GM23338 (cell line): ENCODE measurements around the gene PER3. TPM values are rescaled to one million over a fixed set of nuclear protein-coding genes. Genes with fewer than 3 reads are reported as not detected.

Experiments
- ATAC-seq: fragments of 200-7000 bp; cut with Tn5 transposase; 3 replicates; pipeline ENCODE4 v1.9.1; 2020
- DNase-seq: peaks from one replicate; pipeline ENCODE4 v3.0.0-alpha.2; 2015; ENCODE audit warnings: low spot score
- H2AFZ ChIP-seq: fragments of 200-600 bp; sonication (generic); 2 replicates; pipeline ENCODE4 v1.8.0; 2016; ENCODE audit warnings: antibody characterized with exemption, mild to moderate bottlenecking, moderate library complexity
- H3F3A ChIP-seq: fragments of 200-600 bp; sonication (generic); replicated peaks from 2 replicates; pipeline ENCODE4 v1.8.0; 2017; ENCODE audit warnings: antibody characterized with exemption, mixed run types, low read depth
- H3K27ac ChIP-seq: fragments of 200-600 bp; sonication (generic); 2 replicates; pipeline ENCODE4 v1.6.1; 2016; ENCODE audit warnings: low read depth
- H3K27me3 ChIP-seq: fragments of 200-600 bp; sonication (generic); 2 replicates; pipeline ENCODE4 v1.8.0; 2016; ENCODE audit warnings: mild to moderate bottlenecking, mixed run types, moderate library complexity; ENCODE audit not compliant: insufficient read depth
- H3K36me3 ChIP-seq: fragments of 200-600 bp; sonication (generic); 2 replicates; pipeline ENCODE4 v1.8.0; 2016; ENCODE audit warnings: mild to moderate bottlenecking; ENCODE audit not compliant: insufficient read depth
- H3K4me1 ChIP-seq: fragments of 200-600 bp; sonication (generic); 2 replicates; pipeline ENCODE4 v1.8.0; 2016; ENCODE audit warnings: mild to moderate bottlenecking, moderate library complexity; ENCODE audit not compliant: insufficient read depth
- H3K4me2 ChIP-seq: fragments of 200-600 bp; sonication (generic); 2 replicates; pipeline ENCODE4 v1.7.1; 2017; ENCODE audit warnings: mixed run types
- H3K4me3 ChIP-seq: fragments of 200-600 bp; sonication (generic); 2 replicates; pipeline ENCODE4 v1.6.1; 2016; ENCODE audit warnings: mixed run types
- H3K79me2 ChIP-seq: fragments of 200-600 bp; sonication (generic); replicated peaks from 2 replicates; pipeline ENCODE4 v1.8.0; 2017; ENCODE audit warnings: mild to moderate bottlenecking; ENCODE audit not compliant: insufficient read depth
- H3K9me2 ChIP-seq: fragments of 200-600 bp; sonication (generic); 2 replicates; pipeline ENCODE4 v1.8.0; 2017; ENCODE audit not compliant: insufficient read depth
- H4K20me1 ChIP-seq: fragments of 200-600 bp; sonication (generic); replicated peaks from 2 replicates; pipeline ENCODE4 v1.8.0; 2017; ENCODE audit warnings: mild to moderate bottlenecking; ENCODE audit not compliant: insufficient read depth
- H3K27ac Mint-ChIP-seq: 2 replicates; pipeline ENCODE4 v1.8.0; 2020; ENCODE audit warnings: inconsistent platforms, mild to moderate bottlenecking, moderate library complexity, mixed read lengths
- H3K27me3 Mint-ChIP-seq: 3 replicates; pipeline ENCODE4 v1.8.0; 2022; ENCODE audit warnings: low read depth, mild to moderate bottlenecking, moderate library complexity, mixed read lengths, inconsistent platforms; ENCODE audit not compliant: insufficient read depth, poor library complexity
- H3K36me3 Mint-ChIP-seq: 3 replicates; pipeline ENCODE4 v1.8.0; 2021; ENCODE audit warnings: low read depth, mild to moderate bottlenecking, inconsistent platforms, moderate library complexity, mixed read lengths
- H3K4me1 Mint-ChIP-seq: 3 replicates; pipeline ENCODE4 v1.8.0; 2020; ENCODE audit warnings: mild to moderate bottlenecking, inconsistent platforms, mixed read lengths
- H3K4me3 Mint-ChIP-seq: 3 replicates; pipeline ENCODE4 v1.8.0; 2021; ENCODE audit warnings: moderate library complexity, mild to moderate bottlenecking, inconsistent platforms, mixed read lengths
- H3K9me3 Mint-ChIP-seq: 3 replicates; pipeline ENCODE4 v1.8.0; 2020; ENCODE audit warnings: moderate library complexity, mild to moderate bottlenecking, inconsistent platforms, mixed read lengths
- CREB1 ChIP-seq: fragments of 250-450 bp; sonication (Bioruptor Pico); IDR thresholded peaks from 2 replicates; pipeline ENCODE4 v1.5.0; 2020; ENCODE audit warnings: low read depth, mild to moderate bottlenecking, moderate library complexity
- CTCF ChIP-seq, 2 experiments: fragments of 200-600 bp in 1 of 2; sonication (generic) in 1 of 2; conservative IDR thresholded peaks; 2 replicates each; pipeline versions ENCODE4 v1.5.1 to v1.6.1; 2016 to 2017; ENCODE audit warnings: antibody characterized with exemption in 2 of 2, low read depth in 2 of 2, mild to moderate bottlenecking in 2 of 2, moderate library complexity in 1 of 2
- ETS1 ChIP-seq: IDR thresholded peaks from 2 replicates; pipeline ENCODE4 v1.6.1; 2016; ENCODE audit warnings: antibody characterized with exemption
- EZH2 ChIP-seq: fragments of 200-600 bp; sonication (generic); IDR thresholded peaks from one replicate; pipeline ENCODE4 v1.8.0; 2017; ENCODE audit warnings: antibody characterized with exemption, mild to moderate bottlenecking, low read depth; ENCODE audit not compliant: unreplicated experiment
- EZH2phosphoT487 ChIP-seq: fragments of 200-600 bp; sonication (generic); IDR thresholded peaks from one replicate; pipeline ENCODE4 v1.8.1; 2018; ENCODE audit warnings: antibody characterized with exemption; ENCODE audit not compliant: unreplicated experiment
- JUNB ChIP-seq: IDR thresholded peaks from one replicate; pipeline ENCODE4 v1.6.1; 2016; ENCODE audit warnings: antibody characterized with exemption; ENCODE audit not compliant: unreplicated experiment
- NANOG ChIP-seq: IDR thresholded peaks from 2 replicates; pipeline ENCODE4 v1.6.1; 2016; ENCODE audit warnings: antibody characterized with exemption, borderline replicate concordance
- POLR2AphosphoS5 ChIP-seq: IDR thresholded peaks from 2 replicates; pipeline ENCODE4 v1.6.1; 2016; ENCODE audit warnings: antibody characterized with exemption, low read depth
- REST ChIP-seq: IDR thresholded peaks from one replicate; pipeline ENCODE4 v1.6.1; 2018; ENCODE audit warnings: antibody characterized with exemption; ENCODE audit not compliant: unreplicated experiment
- STAT1 ChIP-seq: IDR thresholded peaks from one replicate; pipeline ENCODE4 v1.6.1; 2016; ENCODE audit warnings: antibody characterized with exemption; ENCODE audit not compliant: unreplicated experiment
- ZNF114 ChIP-seq: fragments of 250-450 bp; sonication (Bioruptor Pico); IDR thresholded peaks from 2 replicates; pipeline ENCODE4 v1.5.0; 2020; ENCODE audit warnings: mild to moderate bottlenecking, moderate library complexity
- ZNF331 ChIP-seq: fragments of 250-450 bp; sonication (Bioruptor Pico); IDR thresholded peaks from 2 replicates; pipeline ENCODE4 v1.5.0; 2020; ENCODE audit warnings: low read depth, mild to moderate bottlenecking, moderate library complexity
- ZNF462 ChIP-seq: fragments of 250-450 bp; sonication (Bioruptor Pico); IDR thresholded peaks from 2 replicates; pipeline ENCODE4 v1.5.0; 2020; ENCODE audit warnings: mild to moderate bottlenecking, moderate library complexity
- polyA plus RNA-seq: library from polyadenylated mRNA; unstranded; fragments of >200 nt; fragmentation: Nextera tagmentation; extraction: Ambion mirVana; gene quantifications from 2 replicates; pipeline ENCODE4 v1.2.1, GENCODE V29; 2016
- total RNA-seq: library from RNA; depleted of rRNA; stranded (reverse); fragments of >200 nt; shearing (Covaris generic); gene quantifications from 2 replicates; pipeline ENCODE4 v1.2.3, GENCODE V29; 2014

The PER3 gene
- total and polyA plus RNA-seq, 2 experiments from 2014 or later = 6.1 to 16.4 TPM

GRCh38 chr1:7838714-7839113 is 54.6 kb downstream of the PER3 start:
- Histone ChIP-seq H3K36me3 (peaks cover 38% of the 10 kb centered on the region), H3K9me2 (no peaks in the 10 kb centered on the region), H3K4me2 (no peak overlapping the region), H2AFZ (no peak overlapping the region), H3F3A (no peaks in the 10 kb centered on the region), H3K4me1 (no peaks in the 10 kb centered on the region), H3K27me3 (no peaks in the 10 kb centered on the region), H3K27ac (no peak overlapping the region), H4K20me1 (no peaks in the 10 kb centered on the region; the same call in 1 of the 2 replicates), H3K4me3 (no peak overlapping the region), H3K79me2 (no peaks in the 10 kb centered on the region)
- Mint-ChIP-seq H3K36me3 (peaks cover 52% of the 10 kb centered on the region), H3K4me1 (no peaks in the 10 kb centered on the region), H3K27ac (no peak overlapping the region), H3K4me3 (no peak overlapping the region), H3K27me3 (peaks cover 1% of the 10 kb centered on the region), H3K9me3 (peaks cover 12% of the 10 kb centered on the region; the same call in 2 of the 3 replicates)
- TF ChIP-seq POLR2AphosphoS5 = no peak
- no peak for TF ChIP-seq EZH2phosphoT487
- TF ChIP-seq STAT1 = no peak
- no peak for TF ChIP-seq ZNF331
- TF ChIP-seq NANOG = no peak
- no peak for TF ChIP-seq ZNF114 (CRISPR knock-in tag)
- no peak for TF ChIP-seq REST
- TF ChIP-seq CTCF (conservative IDR thresholded peaks at IDR 0.05; ENCODE audit: low read depth in 2 of 2) = no peak
- TF ChIP-seq EZH2 = no peak
- no peak for TF ChIP-seq ZNF462 (CRISPR knock-in tag)
- TF ChIP-seq CREB1 (CRISPR knock-in tag) = no peak
- no peak for TF ChIP-seq ETS1
- TF ChIP-seq JUNB = no peak
- DNase-seq = no peak
- no peak for ATAC-seq
